Upper lobe of left lung (tissue), 4 donors: ENCODE results near the gene LAMB1.

ENCODE experiments used
- EP300 ChIP-seq, 4 donors: sonication (generic); formaldehyde crosslinking; IDR thresholded peaks; one replicate each; pipeline ENCODE4 v1.5.1; 2017; ENCODE audit warnings: antibody characterized with exemption in 4 of 4, control low read depth in 2 of 4
- POLR2A ChIP-seq, 4 donors: fragments of 450-650 bp; IDR thresholded peaks; one replicate each; pipeline ENCODE4 v1.5.1; 2016 to 2017; ENCODE audit warnings: antibody characterized with exemption in 4 of 4, mild to moderate bottlenecking in 2 of 4
- POLR2AphosphoS5 ChIP-seq, 2 donors: sonication (generic); formaldehyde crosslinking; IDR thresholded peaks; one replicate each; pipeline ENCODE4 v1.5.1; 2017; ENCODE audit warnings: antibody characterized with exemption in 2 of 2
- TF ChIP-seq, protein P1 (sequence below), 6 experiments: fragments of 450-650 bp in 4 of 6; fragments of 200-600 bp in 2 of 6; sonication (generic) in 2 of 6; IDR thresholded peaks; one replicate each; pipeline ENCODE4 v1.5.1; 2016 to 2019; ENCODE audit warnings: antibody characterized with exemption in 6 of 6

DNA sequence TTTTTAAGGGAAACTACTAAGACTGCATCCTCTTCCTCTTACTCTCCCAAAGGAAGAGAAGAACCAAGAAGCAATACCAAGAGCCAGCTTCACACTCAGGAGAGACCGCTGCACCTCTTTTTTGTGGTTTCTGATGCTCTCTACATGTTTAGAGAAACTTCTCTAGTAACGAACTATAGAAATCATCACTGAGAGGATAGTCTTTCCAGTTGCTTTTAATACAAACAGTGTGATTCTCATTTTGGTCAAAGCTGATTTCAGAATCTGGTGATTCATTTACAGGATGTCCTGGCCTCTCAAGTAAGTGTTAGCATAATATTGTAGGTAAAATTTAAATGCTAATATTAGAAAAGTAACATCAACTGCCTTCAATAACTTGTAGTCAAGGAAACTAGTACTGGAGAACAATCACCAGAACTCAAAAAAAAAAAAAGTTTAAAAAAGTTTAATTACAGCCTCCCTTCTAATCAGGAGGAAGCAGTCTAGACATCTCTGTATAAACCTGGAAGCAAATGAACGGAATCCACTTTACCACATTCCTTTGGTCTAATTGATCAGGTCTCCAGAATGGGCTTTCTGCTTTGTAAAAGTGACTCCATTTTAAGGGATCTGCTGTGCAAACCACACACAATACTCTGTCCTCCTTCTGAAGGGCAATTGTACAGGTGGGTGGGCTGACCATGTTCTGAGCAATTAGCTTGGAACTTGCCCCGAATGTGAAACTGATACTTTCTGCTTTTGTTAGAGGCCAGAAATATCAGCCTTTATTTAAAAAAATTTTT, 3.0 kb downstream of the LAMB1 start:
- no peak for TF ChIP-seq EP300 (IDR thresholded peaks at IDR 0.05)
- TF ChIP-seq, protein P1, sequence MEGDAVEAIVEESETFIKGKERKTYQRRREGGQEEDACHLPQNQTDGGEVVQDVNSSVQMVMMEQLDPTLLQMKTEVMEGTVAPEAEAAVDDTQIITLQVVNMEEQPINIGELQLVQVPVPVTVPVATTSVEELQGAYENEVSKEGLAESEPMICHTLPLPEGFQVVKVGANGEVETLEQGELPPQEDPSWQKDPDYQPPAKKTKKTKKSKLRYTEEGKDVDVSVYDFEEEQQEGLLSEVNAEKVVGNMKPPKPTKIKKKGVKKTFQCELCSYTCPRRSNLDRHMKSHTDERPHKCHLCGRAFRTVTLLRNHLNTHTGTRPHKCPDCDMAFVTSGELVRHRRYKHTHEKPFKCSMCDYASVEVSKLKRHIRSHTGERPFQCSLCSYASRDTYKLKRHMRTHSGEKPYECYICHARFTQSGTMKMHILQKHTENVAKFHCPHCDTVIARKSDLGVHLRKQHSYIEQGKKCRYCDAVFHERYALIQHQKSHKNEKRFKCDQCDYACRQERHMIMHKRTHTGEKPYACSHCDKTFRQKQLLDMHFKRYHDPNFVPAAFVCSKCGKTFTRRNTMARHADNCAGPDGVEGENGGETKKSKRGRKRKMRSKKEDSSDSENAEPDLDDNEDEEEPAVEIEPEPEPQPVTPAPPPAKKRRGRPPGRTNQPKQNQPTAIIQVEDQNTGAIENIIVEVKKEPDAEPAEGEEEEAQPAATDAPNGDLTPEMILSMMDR (IDR thresholded peaks at IDR 0.05), result no peak
- no peak for TF ChIP-seq POLR2AphosphoS5 (IDR thresholded peaks at IDR 0.05)
- TF ChIP-seq POLR2A (IDR thresholded peaks at IDR 0.05), result no peak
